ENCODE data around the gene HAT1. TPM values are rescaled to one million over a fixed set of nuclear protein-coding genes. Genes with fewer than 3 reads are reported as not detected.

Gene HAT1
- total RNA-seq, 1 donor from 2014 or later, result 32.9 TPM

- ATAC-seq (no peak), DNase-seq (ENCODE audit: low spot score) (no peak)
- intact Hi-C loops (cut with DNase I), result no loop called here
Observed at GRCh38 chr2:172012677-172013391, 90.6 kb downstream of the HAT1 start.

GRCh38 chr2:172013396-172013795 is 91.1 kb downstream of the HAT1 start:
- ATAC-seq (no peak), DNase-seq (ENCODE audit: low spot score) (no peak)
- intact Hi-C loops (cut with DNase I), result no loop called here

GRCh38 chr2:172021074-172021931 is 99.0 kb downstream of the HAT1 start:
- no peak for DNase-seq (ENCODE audit: low spot score)
- intact Hi-C loops (cut with DNase I), result no loop called here
- no peak for ATAC-seq

DNA sequence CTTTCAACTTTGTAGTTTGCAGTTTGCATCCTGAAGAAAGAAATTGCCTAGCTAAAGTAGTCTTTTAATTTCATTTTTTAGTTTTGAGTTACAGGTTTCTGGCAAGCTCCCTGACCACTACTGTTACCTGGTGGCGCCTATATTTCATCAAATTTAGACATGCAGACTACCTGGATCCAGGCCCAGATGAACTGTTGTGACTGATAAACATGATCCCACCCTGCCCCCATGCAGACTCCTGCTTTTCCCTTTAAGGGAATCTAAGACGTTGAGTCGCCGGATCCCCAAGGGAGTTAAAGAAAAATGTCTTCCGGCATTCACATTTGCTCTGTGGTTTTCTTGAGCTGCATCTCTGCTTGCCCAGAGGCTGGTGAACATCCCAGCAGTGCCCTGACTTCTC is 99.7 kb downstream of the HAT1 start:
- DNase-seq (ENCODE audit: low spot score) (no peak), ATAC-seq (no peak)
- intact Hi-C loops (cut with DNase I), result no loop called here

- no peak for ATAC-seq
- no peak for DNase-seq (ENCODE audit: low spot score)
- intact Hi-C loops (cut with DNase I), result no loop called here
Observed at GRCh38 chr2:172031536-172031935, 109.3 kb downstream of the HAT1 start.

Other genes with a start within 250 kb of the HAT1 start
- gene DYNC1I2, start 235.0 kb upstream of the HAT1 start, total RNA-seq, result 121 TPM
- 23.2 TPM for gene SLC25A12, start 28.2 kb upstream of the HAT1 start, total RNA-seq
- gene METAP1D, start 77.5 kb downstream of the HAT1 start, total RNA-seq, result 12.6 TPM
- gene DLX1, start 163.0 kb downstream of the HAT1 start, total RNA-seq, result 0.94 TPM
- 0.27 TPM for gene DLX2, start 180.4 kb downstream of the HAT1 start, total RNA-seq

Measured in sciatic nerve (tissue), 2 donors.